HEK293 (cell line): ENCODE measurements around the gene ERLEC1.

Experiments
- CTCF ChIA-PET: fragments of 350-600 bp; formaldehyde crosslinking; extraction: SDS; loops from one replicate; lab custom pipeline; 2021; ENCODE audit warnings: antibody characterized with exemption; lab: Yijun Ruan, JAX
- POLR2A ChIA-PET: fragments of 300-600 bp; formaldehyde crosslinking; extraction: SDS; loops from one replicate; lab custom pipeline; 2020; ENCODE audit warnings: antibody characterized with exemption, inconsistent platforms; lab: Yijun Ruan, JAX
- H3K27ac ChIP-seq: fragments of 200-500 bp; sonication (Bioruptor generic); 2 replicates; pipeline ENCODE4 v1.5.1; 2014; ENCODE audit warnings: low read depth, low read length, control low read depth, inconsistent platforms; ENCODE audit errors: extremely low read depth
- H3K36me3 ChIP-seq, 2 experiments: fragments of 200-500 bp in 1 of 2; sonication (Bioruptor generic) in 1 of 2; 1 replicate in 1 of 2; 2 replicates in 1 of 2; pipeline ENCODE4 v1.5.1; 2014 to 2017; ENCODE audit warnings: inconsistent platforms in 2 of 2, low read length in 2 of 2; ENCODE audit not compliant: control insufficient read depth in 2 of 2, insufficient read depth in 1 of 2
- H3K4me1 ChIP-seq: fragments of 200-500 bp; sonication (Bioruptor generic); 2 replicates; pipeline ENCODE4 v1.5.1; 2014; ENCODE audit warnings: mild to moderate bottlenecking, low read length, inconsistent platforms; ENCODE audit not compliant: control insufficient read depth, insufficient read depth
- H3K4me3 ChIP-seq: 2 replicates; pipeline ENCODE4 v1.5.1; 2011; ENCODE audit warnings: low read depth, mild to moderate bottlenecking, control low read depth, low read length, moderate library complexity
- H3K9me3 ChIP-seq: fragments of 200-500 bp; sonication (Bioruptor generic); 2 replicates; pipeline ENCODE4 v1.5.1; 2014; ENCODE audit warnings: low read depth, low read length, inconsistent platforms; ENCODE audit not compliant: control insufficient read depth, insufficient read depth
- KLF1 ChIP-seq: fragments of 450-650 bp; formaldehyde crosslinking; IDR thresholded peaks from 2 replicates; pipeline ENCODE4 v1.5.1; 2016; ENCODE audit warnings: missing biosample characterization, missing genetic modification characterization
- KLF9 ChIP-seq: fragments of 450-650 bp; formaldehyde crosslinking; IDR thresholded peaks from 2 replicates; pipeline ENCODE4 v1.5.1; 2016; ENCODE audit warnings: missing biosample characterization, missing genetic modification characterization, low read depth
- ZNF366 ChIP-seq: fragments of 450-650 bp; formaldehyde crosslinking; conservative IDR thresholded peaks from 2 replicates; pipeline ENCODE4 v1.5.1; 2016; ENCODE audit warnings: missing biosample characterization, missing genetic modification characterization
- ZNF510 ChIP-seq: fragments of 450-650 bp; formaldehyde crosslinking; IDR thresholded peaks from 2 replicates; pipeline ENCODE4 v1.5.1; 2018; ENCODE audit warnings: mild to moderate bottlenecking, missing genetic modification characterization, missing biosample characterization; ENCODE audit not compliant: insufficient replicate concordance
- ZNF521 ChIP-seq: fragments of 450-650 bp; formaldehyde crosslinking; IDR thresholded peaks from 2 replicates; pipeline ENCODE4 v1.5.1; 2017; ENCODE audit warnings: missing biosample characterization, mild to moderate bottlenecking, missing genetic modification characterization
- ZNF548 ChIP-seq: fragments of 450-650 bp; formaldehyde crosslinking; IDR thresholded peaks from 2 replicates; pipeline ENCODE4 v1.5.1; 2016; ENCODE audit warnings: missing biosample characterization, missing genetic modification characterization
- ZNF677 ChIP-seq: fragments of 450-650 bp; IDR thresholded peaks from 2 replicates; pipeline ENCODE4 v1.5.0; 2018; ENCODE audit warnings: missing biosample characterization, mild to moderate bottlenecking, missing genetic modification characterization, moderate library complexity
- ZNF707 ChIP-seq: fragments of 450-650 bp; formaldehyde crosslinking; IDR thresholded peaks from 2 replicates; pipeline ENCODE4 v1.5.1; 2016; ENCODE audit warnings: missing biosample characterization, missing genetic modification characterization
- ZNF747 ChIP-seq: fragments of 450-650 bp; formaldehyde crosslinking; IDR thresholded peaks from 2 replicates; pipeline ENCODE4 v1.5.1; 2016; ENCODE audit warnings: missing biosample characterization, missing genetic modification characterization
- ZXDB ChIP-seq: fragments of 450-650 bp; formaldehyde crosslinking; IDR thresholded peaks from 2 replicates; pipeline ENCODE4 v1.5.1; 2016; ENCODE audit warnings: missing biosample characterization, missing genetic modification characterization
- TF ChIP-seq, protein P1 (sequence below): fragments of 450-650 bp; formaldehyde crosslinking; IDR thresholded peaks from 2 replicates; pipeline ENCODE4 v1.5.1; 2016; ENCODE audit warnings: missing biosample characterization, missing genetic modification characterization
- TF ChIP-seq, protein P2 (sequence below): fragments of 450-650 bp; formaldehyde crosslinking; IDR thresholded peaks from 2 replicates; pipeline ENCODE4 v1.5.1; 2017; ENCODE audit warnings: missing biosample characterization, missing genetic modification characterization
- TF ChIP-seq, protein P3 (sequence below): fragments of 450-650 bp; IDR thresholded peaks from 2 replicates; pipeline ENCODE4 v1.5.1; 2018; ENCODE audit warnings: missing biosample characterization, missing genetic modification characterization
- TF ChIP-seq, protein P4 (sequence below): fragments of 450-650 bp; formaldehyde crosslinking; IDR thresholded peaks from 2 replicates; pipeline ENCODE4 v1.5.1; 2016; ENCODE audit warnings: missing biosample characterization, missing genetic modification characterization, borderline replicate concordance
- TF ChIP-seq, protein P5 (sequence below): fragments of 450-650 bp; formaldehyde crosslinking; IDR thresholded peaks from 2 replicates; pipeline ENCODE4 v1.5.1; 2017; ENCODE audit warnings: missing biosample characterization, missing genetic modification characterization

Gene ERLEC1

DNA sequence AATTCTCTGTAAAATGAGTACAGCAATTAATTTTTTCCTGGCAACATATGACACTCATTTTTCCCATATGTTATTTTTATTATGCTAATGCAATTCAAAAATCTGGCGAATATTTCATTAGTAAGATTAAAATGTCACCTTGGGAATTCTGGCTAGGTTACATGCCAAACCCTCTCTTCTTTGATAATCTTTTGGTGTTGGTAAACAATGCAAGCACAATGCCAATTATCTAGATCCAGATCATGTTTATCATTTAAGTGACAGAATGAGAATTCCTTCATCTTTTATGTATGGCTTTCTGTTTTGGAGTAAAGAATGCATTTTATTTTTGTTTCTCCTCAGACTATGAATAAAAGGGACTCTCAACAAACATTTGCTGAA is 39.2 kb downstream of the ERLEC1 start:
- CTCF ChIA-PET = no interaction called here
- no peak for TF ChIP-seq ZNF521 (tag by site-specific recombination)
- TF ChIP-seq, protein P1, sequence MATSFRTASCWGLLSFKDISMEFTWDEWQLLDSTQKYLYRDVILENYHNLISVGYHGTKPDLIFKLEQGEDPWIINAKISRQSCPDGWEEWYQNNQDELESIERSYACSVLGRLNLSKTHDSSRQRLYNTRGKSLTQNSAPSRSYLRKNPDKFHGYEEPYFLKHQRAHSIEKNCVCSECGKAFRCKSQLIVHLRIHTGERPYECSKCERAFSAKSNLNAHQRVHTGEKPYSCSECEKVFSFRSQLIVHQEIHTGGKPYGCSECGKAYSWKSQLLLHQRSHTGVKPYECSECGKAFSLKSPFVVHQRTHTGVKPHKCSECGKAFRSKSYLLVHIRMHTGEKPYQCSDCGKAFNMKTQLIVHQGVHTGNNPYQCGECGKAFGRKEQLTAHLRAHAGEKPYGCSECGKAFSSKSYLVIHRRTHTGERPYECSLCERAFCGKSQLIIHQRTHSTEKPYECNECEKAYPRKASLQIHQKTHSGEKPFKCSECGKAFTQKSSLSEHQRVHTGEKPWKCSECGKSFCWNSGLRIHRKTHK (tag by site-specific recombination) = no peak
- TF ChIP-seq ZNF707 (tag by site-specific recombination) = no peak
- no peak for TF ChIP-seq ZNF510
- no peak for TF ChIP-seq ZXDB (tag by site-specific recombination)
- TF ChIP-seq, protein P2, sequence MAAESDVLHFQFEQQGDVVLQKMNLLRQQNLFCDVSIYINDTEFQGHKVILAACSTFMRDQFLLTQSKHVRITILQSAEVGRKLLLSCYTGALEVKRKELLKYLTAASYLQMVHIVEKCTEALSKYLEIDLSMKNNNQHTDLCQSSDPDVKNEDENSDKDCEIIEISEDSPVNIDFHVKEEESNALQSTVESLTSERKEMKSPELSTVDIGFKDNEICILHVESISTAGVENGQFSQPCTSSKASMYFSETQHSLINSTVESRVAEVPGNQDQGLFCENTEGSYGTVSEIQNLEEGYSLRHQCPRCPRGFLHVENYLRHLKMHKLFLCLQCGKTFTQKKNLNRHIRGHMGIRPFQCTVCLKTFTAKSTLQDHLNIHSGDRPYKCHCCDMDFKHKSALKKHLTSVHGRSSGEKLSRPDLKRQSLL (tag by site-specific recombination) = no peak
- TF ChIP-seq, protein P3, sequence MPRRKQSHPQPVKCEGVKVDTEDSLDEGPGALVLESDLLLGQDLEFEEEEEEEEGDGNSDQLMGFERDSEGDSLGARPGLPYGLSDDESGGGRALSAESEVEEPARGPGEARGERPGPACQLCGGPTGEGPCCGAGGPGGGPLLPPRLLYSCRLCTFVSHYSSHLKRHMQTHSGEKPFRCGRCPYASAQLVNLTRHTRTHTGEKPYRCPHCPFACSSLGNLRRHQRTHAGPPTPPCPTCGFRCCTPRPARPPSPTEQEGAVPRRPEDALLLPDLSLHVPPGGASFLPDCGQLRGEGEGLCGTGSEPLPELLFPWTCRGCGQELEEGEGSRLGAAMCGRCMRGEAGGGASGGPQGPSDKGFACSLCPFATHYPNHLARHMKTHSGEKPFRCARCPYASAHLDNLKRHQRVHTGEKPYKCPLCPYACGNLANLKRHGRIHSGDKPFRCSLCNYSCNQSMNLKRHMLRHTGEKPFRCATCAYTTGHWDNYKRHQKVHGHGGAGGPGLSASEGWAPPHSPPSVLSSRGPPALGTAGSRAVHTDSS = no peak
- TF ChIP-seq KLF1 (tag by site-specific recombination) = no peak
- TF ChIP-seq ZNF747 (tag by site-specific recombination) = no peak
- TF ChIP-seq, protein P4, sequence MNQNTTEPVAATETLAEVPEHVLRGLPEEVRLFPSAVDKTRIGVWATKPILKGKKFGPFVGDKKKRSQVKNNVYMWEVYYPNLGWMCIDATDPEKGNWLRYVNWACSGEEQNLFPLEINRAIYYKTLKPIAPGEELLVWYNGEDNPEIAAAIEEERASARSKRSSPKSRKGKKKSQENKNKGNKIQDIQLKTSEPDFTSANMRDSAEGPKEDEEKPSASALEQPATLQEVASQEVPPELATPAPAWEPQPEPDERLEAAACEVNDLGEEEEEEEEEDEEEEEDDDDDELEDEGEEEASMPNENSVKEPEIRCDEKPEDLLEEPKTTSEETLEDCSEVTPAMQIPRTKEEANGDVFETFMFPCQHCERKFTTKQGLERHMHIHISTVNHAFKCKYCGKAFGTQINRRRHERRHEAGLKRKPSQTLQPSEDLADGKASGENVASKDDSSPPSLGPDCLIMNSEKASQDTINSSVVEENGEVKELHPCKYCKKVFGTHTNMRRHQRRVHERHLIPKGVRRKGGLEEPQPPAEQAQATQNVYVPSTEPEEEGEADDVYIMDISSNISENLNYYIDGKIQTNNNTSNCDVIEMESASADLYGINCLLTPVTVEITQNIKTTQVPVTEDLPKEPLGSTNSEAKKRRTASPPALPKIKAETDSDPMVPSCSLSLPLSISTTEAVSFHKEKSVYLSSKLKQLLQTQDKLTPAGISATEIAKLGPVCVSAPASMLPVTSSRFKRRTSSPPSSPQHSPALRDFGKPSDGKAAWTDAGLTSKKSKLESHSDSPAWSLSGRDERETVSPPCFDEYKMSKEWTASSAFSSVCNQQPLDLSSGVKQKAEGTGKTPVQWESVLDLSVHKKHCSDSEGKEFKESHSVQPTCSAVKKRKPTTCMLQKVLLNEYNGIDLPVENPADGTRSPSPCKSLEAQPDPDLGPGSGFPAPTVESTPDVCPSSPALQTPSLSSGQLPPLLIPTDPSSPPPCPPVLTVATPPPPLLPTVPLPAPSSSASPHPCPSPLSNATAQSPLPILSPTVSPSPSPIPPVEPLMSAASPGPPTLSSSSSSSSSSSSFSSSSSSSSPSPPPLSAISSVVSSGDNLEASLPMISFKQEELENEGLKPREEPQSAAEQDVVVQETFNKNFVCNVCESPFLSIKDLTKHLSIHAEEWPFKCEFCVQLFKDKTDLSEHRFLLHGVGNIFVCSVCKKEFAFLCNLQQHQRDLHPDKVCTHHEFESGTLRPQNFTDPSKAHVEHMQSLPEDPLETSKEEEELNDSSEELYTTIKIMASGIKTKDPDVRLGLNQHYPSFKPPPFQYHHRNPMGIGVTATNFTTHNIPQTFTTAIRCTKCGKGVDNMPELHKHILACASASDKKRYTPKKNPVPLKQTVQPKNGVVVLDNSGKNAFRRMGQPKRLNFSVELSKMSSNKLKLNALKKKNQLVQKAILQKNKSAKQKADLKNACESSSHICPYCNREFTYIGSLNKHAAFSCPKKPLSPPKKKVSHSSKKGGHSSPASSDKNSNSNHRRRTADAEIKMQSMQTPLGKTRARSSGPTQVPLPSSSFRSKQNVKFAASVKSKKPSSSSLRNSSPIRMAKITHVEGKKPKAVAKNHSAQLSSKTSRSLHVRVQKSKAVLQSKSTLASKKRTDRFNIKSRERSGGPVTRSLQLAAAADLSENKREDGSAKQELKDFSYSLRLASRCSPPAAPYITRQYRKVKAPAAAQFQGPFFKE (tag by site-specific recombination) = no peak
- TF ChIP-seq, protein P5, sequence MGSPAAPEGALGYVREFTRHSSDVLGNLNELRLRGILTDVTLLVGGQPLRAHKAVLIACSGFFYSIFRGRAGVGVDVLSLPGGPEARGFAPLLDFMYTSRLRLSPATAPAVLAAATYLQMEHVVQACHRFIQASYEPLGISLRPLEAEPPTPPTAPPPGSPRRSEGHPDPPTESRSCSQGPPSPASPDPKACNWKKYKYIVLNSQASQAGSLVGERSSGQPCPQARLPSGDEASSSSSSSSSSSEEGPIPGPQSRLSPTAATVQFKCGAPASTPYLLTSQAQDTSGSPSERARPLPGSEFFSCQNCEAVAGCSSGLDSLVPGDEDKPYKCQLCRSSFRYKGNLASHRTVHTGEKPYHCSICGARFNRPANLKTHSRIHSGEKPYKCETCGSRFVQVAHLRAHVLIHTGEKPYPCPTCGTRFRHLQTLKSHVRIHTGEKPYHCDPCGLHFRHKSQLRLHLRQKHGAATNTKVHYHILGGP = no peak
- no peak for TF ChIP-seq ZNF366 (tag by site-specific recombination)
- no peak for TF ChIP-seq ZNF548 (tag by site-specific recombination)
- TF ChIP-seq KLF9 (tag by site-specific recombination) = no peak
- no peak for TF ChIP-seq ZNF677 (tag by site-specific recombination)
- Histone ChIP-seq H3K4me3 (no peak overlapping the region), H3K27ac (no peak overlapping the region), H3K36me3 (no peaks in the 10 kb centered on the region; a peak in 1 of 3 replicates), H3K9me3 (no peaks in the 10 kb centered on the region), H3K4me1 (no peaks in the 10 kb centered on the region)
- POLR2A ChIA-PET = no interaction called here
